Central memory CD8-positive, alpha-beta T cell (primary cell): ENCODE data around the gene FDXACB1.
"Not testable (repeated sequence)": the region's sequence is repeated elsewhere in the genome, so short reads cannot be mapped to it uniquely, and the experiment has no call there.

Experiments
- ATAC-seq: fragments of 150-1000 bp; cut with Tn5 transposase; replicated peaks from 2 replicates; pipeline ENCODE4 v1.10.0; 2022; ENCODE audit warnings: mild to moderate bottlenecking, moderate FRiP score, moderate number of reproducible peaks; ENCODE audit not compliant: poor library complexity, severe bottlenecking; ENCODE audit errors: extremely low read depth
- DNase-seq, 2 donors: peaks; one replicate each; pipeline ENCODE4 v3.0.0; 2021; ENCODE audit warnings: low spot score in 2 of 2
- H3K27ac Mint-ChIP-seq: one replicate; pipeline ENCODE4 v1.8.0; 2022; ENCODE audit warnings: low read depth, mild to moderate bottlenecking, moderate library complexity, mixed read lengths
- H3K27me3 Mint-ChIP-seq: one replicate; pipeline ENCODE4 v1.8.0; 2022; ENCODE audit warnings: mixed read lengths
- H3K36me3 Mint-ChIP-seq: one replicate; pipeline ENCODE4 v1.8.0; 2022; ENCODE audit warnings: mild to moderate bottlenecking, moderate library complexity, mixed read lengths; ENCODE audit not compliant: insufficient read depth
- H3K4me1 Mint-ChIP-seq: one replicate; pipeline ENCODE4 v1.8.0; 2022; ENCODE audit warnings: mixed read lengths
- H3K4me3 Mint-ChIP-seq: one replicate; pipeline ENCODE4 v1.8.0; 2022; ENCODE audit warnings: mild to moderate bottlenecking, moderate library complexity, mixed read lengths
- H3K9me3 Mint-ChIP-seq: one replicate; pipeline ENCODE4 v1.8.0; 2022; ENCODE audit warnings: mixed read lengths

Gene FDXACB1

DNA sequence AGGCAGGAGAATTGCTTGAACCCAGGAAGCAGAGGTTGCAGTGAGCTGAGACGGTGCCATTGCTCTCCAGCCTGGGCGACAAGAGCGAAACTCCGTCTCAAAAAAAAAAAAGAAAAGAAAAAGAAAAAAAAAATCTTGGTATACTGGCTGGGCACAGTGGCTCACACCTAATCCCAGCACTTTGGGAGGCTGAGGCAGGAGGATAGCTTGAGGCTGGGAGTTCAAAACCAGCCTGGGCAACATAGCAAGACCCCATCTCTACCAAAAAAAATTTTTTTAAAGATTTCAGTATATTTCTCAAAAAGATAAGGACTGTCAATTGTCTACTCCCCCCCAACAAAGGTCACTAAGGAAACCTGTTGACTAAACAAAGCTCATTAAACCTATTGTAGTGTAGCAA is 6.1 kb upstream of the FDXACB1 start:
- not testable (repeated sequence) for H3K27me3 Mint-ChIP-seq, H3K4me3 Mint-ChIP-seq, H3K36me3 Mint-ChIP-seq

DNA sequence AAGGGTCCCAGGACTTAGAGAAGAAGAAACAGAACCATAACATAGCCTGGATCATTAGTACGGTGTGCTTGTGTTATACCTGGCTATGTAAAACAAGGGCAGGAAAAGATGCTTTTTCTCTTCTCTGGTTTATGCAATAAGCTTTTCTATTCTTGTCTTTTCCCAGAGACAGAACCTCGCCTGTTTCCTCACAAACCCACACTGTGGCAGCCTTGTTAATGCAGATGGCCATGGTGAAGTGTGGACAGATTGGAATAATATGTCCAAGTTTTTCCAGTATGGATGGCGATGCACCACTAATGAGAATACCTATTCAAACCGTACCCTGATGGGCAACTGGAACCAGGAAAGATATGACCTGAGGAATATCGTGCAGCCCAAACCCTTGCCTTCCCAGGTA is 3.2 kb upstream of the FDXACB1 start:
- Mint-ChIP-seq H3K27me3 (no peaks in the 10 kb centered on the region), H3K4me1 (peaks cover 15% of the 10 kb centered on the region), H3K4me3 (no peak overlapping the region), H3K27ac (no peak overlapping the region), H3K9me3 (peaks cover 6% of the 10 kb centered on the region), H3K36me3 (peaks cover 17% of the 10 kb centered on the region)
- no peak for DNase-seq
- ATAC-seq = no peak

More for the DNA sequence above, 6.1 kb upstream of the FDXACB1 start:
- DNase-seq, ATAC-seq, H3K4me1 Mint-ChIP-seq, H3K27ac Mint-ChIP-seq, H3K9me3 Mint-ChIP-seq: not testable (repeated sequence)

DNA sequence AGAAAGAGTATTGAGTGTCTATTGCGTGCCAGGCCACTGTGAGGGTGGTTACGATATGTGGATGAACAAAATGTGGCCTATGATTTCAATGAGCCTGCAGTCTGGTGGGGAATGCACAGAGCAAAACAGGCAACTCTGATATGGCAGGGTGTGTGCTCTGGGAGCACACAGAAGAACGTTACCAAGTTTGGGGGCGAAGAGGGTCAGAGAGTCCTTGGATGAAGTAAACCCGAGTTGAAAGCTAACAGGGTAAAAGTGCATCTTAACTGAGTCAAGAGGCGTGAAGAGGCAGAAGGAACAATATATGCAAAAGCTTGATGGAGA is 634 bp upstream of the FDXACB1 start:
- DNase-seq (no peak), ATAC-seq (no peak)
- Mint-ChIP-seq H3K4me3 (peak overlapping the region; percentile 81), H3K27ac (peak overlapping the region; percentile 99), H3K9me3 (peaks cover 6% of the 10 kb centered on the region), H3K36me3 (peaks cover 21% of the 10 kb centered on the region), H3K27me3 (no peaks in the 10 kb centered on the region), H3K4me1 (peaks cover 15% of the 10 kb centered on the region)

DNA sequence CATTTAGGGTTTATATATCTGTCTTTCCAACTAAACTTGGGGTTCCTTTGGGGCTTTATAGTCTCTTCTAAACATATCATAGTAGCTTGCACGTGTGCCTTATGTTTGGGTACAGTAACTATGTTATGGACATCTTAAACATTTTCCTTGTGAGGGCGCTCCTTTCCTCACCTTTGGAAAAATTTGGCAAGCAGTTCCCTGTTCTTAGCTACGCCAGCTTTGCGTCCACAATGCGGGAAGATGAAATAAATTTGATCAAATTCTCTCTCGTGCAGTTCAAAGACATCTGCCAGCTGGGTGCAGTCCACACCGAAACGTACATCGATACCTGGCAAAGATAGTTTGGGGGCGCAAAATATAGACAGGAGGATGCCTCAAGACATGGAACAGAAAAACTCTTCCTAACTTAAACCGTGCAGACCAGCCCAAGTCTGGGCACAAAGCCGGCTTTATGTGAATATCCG is 548 bp downstream of the FDXACB1 start:
- Mint-ChIP-seq H3K4me3 (peak overlapping the region; percentile 81), H3K36me3 (peaks cover 20% of the 10 kb centered on the region), H3K9me3 (peaks cover 6% of the 10 kb centered on the region), H3K4me1 (peaks cover 15% of the 10 kb centered on the region), H3K27ac (peak overlapping the region; percentile 99), H3K27me3 (no peaks in the 10 kb centered on the region)
- ATAC-seq (peak; percentile 2), DNase-seq (no peak)

DNA sequence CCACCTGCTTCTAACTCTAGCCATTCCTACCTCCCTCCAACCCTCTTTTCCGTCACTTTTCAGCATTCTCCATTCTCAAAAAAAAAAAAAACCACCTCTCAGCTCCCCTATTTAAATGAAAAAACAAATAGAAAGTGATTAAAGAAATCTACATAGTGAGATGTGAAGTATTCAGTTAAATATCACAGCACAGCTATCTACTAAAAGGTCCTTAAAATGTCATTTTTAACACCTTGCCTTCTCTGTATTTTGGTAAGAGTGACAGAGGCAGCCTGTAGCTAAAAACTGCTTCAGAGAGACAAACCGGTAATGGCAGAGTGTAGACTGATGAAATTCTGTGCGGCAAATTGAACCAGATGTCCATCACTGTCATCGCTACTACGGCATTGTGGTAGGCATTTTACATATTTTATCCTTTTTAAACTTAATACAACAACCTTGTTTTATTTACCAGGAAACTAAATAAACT is 7.2 kb downstream of the FDXACB1 start:
- DNase-seq = no peak
- H3K4me1 Mint-ChIP-seq = peaks cover 26% of the 10 kb centered on the region
- H3K27me3 Mint-ChIP-seq = no peaks in the 10 kb centered on the region
- no peak for ATAC-seq
- H3K4me3 Mint-ChIP-seq = peak overlapping the region; percentile 82
- no peaks in the 10 kb centered on the region for H3K9me3 Mint-ChIP-seq
- H3K36me3 Mint-ChIP-seq = peaks cover 26% of the 10 kb centered on the region
- peak overlapping the region; percentile 96 for H3K27ac Mint-ChIP-seq

DNA sequence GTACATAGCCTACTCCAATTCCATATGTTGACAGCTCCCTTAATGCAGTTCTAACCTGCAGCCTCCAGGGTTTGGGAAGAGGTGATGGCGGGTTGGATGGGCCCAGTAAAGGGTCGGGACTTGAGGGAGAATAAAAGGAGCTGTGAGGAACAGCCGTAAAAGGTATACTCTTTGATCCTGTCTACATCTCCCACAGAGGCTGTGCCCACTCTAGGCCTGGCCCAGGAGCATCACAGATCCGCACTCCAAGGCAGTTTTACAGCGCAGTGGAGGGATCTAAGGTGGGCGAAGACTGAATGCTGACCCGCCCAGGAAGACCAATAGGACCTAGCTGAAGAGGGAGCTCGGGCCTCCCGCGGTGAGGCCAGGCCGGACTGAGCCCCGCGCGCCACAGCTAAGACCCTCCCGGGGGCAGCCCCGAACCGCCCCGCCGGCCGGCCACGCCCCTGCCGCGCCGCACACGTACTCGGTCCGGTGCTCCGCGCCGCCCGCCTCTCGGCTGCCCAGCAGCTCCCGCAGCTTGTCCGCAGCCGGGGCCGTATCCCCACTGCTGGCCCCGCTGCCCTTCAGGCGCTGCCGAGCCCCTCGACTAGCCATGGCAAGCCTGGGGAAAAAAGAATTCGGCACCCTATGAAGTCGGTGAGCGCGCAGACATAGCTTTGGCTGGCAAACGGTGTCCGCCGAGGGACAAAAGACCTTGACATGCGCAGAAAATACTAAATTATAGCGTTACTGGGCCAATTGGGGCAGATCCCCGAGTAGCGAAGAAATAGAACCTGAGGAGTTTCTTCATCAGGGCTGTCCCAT is 7.9 kb downstream of the FDXACB1 start, which contains the start of gene ALG9:
Gene ALG9 (minus strand): TSS at position 696 of the 807 bp plus-strand sequence. CDS start 99 bp downstream, at position 597.
- Mint-ChIP-seq H3K9me3 (no peaks in the 10 kb centered on the region), H3K36me3 (peaks cover 32% of the 10 kb centered on the region), H3K4me3 (peak within 1 kb of the TSS; percentile 82), H3K27ac (peak within 1 kb of the TSS; percentile 96), H3K4me1 (peaks cover 26% of the 10 kb centered on the region), H3K27me3 (no peaks in the 10 kb centered on the region)
- DNase-seq (peak; percentile 82 to 89), ATAC-seq (peak; percentile 87)

DNA sequence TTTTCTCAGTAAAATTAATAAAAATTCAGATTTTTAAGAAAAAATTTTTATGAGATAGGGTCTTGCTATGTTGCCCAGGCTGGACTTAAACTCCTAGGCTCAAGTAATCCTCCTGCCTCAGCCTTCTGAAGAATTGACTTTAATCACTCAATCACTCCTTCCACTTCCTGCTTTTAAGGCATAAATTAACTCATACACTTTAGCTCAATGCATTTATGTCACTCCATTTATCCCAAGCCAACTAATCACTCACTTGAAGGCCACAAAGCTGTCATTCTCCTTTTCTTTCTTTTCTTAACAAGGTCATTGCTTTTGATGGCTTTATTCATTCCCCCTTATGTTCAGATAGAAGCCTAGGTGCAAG is 8.5 kb downstream of the FDXACB1 start:
- peaks cover 35% of the 10 kb centered on the region for H3K36me3 Mint-ChIP-seq

DNA sequence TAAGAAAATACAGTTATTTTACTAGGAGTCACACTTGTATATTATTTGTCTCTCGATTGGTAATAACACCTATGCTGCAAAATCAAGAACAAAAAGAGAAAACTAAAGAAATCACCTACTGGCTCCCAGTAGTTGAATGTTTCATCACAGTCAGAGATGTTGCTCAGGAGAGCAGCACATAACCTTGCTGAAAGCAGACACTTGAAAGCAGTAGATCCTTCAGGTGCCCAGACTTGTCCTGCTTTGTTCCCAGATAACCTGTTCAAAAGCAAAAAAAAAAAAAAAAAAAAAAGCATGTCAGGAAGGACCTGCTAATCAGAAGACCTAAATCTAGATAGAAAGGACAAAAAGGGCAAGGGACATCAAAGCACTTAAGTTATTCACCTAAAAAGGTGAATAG is 8.9 kb downstream of the FDXACB1 start:
- DNase-seq (no peak), ATAC-seq (no peak)
- no peaks in the 10 kb centered on the region for H3K9me3 Mint-ChIP-seq
- H3K4me1 Mint-ChIP-seq = peaks cover 26% of the 10 kb centered on the region
- peak overlapping the region; percentile 82 for H3K4me3 Mint-ChIP-seq
- no peak overlapping the region for H3K27ac Mint-ChIP-seq
- H3K27me3 Mint-ChIP-seq = no peaks in the 10 kb centered on the region
- H3K36me3 Mint-ChIP-seq = peaks cover 35% of the 10 kb centered on the region

More for the DNA sequence above, 8.5 kb downstream of the FDXACB1 start:
- no peak for DNase-seq
- H3K27ac Mint-ChIP-seq = peak overlapping the region; percentile 96
- H3K27me3 Mint-ChIP-seq = no peaks in the 10 kb centered on the region
- H3K4me3 Mint-ChIP-seq = peak overlapping the region; percentile 82
- peaks cover 26% of the 10 kb centered on the region for H3K4me1 Mint-ChIP-seq
- no peaks in the 10 kb centered on the region for H3K9me3 Mint-ChIP-seq
- no peak for ATAC-seq

DNA sequence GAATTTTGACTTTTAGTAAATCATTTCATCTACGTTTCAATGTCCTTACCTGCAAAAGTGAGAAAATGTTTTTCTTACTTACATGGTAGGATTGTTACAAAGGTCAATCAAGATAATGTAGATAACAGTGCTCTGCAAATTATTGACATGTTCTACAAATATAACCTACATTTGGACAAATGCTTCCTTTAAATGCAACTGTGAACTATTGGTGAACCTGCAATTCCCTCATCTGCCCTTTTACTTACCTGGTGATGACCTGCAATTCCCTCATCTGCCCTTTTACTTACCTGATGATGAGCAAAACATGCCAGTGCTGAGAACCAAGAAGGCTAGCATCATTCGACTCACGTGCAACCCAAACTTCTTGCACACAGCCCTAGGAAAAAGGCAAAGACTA is 18.7 kb downstream of the FDXACB1 start:
- Mint-ChIP-seq H3K36me3 (peaks cover 48% of the 10 kb centered on the region), H3K9me3 (no peaks in the 10 kb centered on the region), H3K4me3 (no peak overlapping the region), H3K27ac (no peak overlapping the region), H3K27me3 (no peaks in the 10 kb centered on the region), H3K4me1 (no peaks in the 10 kb centered on the region)
- DNase-seq (no peak), ATAC-seq (no peak)

DNA sequence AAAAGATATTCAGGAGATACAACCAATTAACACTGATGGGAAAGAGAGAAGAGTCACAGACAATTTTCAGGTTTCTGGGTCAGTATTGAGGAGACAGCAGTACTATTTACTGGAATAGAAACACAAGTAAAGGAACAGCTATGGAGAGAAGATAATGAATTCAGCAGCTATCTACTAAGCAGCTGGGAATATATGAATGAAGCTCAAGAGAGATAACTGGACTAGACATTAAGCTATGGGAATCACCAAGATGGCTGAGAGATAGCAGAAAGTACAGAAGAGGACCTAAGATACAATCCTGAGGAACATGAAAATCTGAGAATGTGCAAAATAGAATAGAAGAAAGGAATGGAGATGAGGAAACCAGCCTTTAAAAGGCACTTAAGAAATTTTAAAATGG is 23.5 kb downstream of the FDXACB1 start:
- Mint-ChIP-seq H3K27ac (no peak overlapping the region), H3K27me3 (no peaks in the 10 kb centered on the region), H3K9me3 (no peaks in the 10 kb centered on the region), H3K36me3 (peaks cover 37% of the 10 kb centered on the region), H3K4me3 (no peak overlapping the region), H3K4me1 (no peaks in the 10 kb centered on the region)
- ATAC-seq = no peak
- no peak for DNase-seq

DNA sequence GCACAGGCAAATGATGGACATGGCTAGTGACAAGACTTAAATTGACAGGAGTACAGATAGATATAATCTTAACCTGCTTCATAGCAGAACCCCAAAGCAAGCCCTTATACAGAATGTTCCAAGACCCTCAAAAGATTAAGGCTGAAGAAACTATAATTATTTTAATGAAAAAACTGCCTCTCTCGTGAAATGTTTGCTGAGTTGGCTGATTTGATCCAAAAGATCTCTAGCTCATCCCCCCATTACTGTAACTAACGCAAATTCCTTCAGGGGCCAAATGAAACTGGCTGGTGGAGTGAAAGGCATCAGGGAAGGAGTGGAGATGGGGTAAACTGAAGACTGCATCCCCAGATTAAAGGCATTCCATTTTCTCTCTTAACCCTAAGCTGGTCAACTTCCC is 26.9 kb downstream of the FDXACB1 start:
- peaks cover 47% of the 10 kb centered on the region for H3K36me3 Mint-ChIP-seq
- H3K4me1 Mint-ChIP-seq = no peaks in the 10 kb centered on the region
- H3K27ac Mint-ChIP-seq = no peak overlapping the region
- DNase-seq (no peak), ATAC-seq (no peak)
- no peaks in the 10 kb centered on the region for H3K27me3 Mint-ChIP-seq
- no peak overlapping the region for H3K4me3 Mint-ChIP-seq
- H3K9me3 Mint-ChIP-seq = no peaks in the 10 kb centered on the region

DNA sequence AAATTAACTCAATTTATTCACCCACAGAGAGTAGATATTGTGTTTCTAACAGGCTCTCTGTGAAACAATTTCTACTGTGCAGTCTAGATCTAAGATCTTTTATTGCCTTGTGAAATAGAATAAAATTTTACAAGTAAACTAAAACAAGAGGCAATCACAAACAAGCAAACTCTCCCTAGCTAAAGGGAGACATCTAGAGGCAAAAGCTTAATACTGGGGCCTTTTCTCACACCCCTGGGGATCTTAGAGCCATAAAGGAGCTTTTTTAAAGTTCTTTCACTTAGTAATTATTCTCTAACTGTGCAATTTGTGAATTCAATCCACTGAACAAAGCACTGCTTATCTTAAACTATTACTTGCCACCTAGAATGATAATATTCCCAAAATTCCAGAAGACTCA is 27.3 kb downstream of the FDXACB1 start:
- no peaks in the 10 kb centered on the region for H3K27me3 Mint-ChIP-seq
- no peaks in the 10 kb centered on the region for H3K9me3 Mint-ChIP-seq
- H3K4me3 Mint-ChIP-seq = no peak overlapping the region
- ATAC-seq (no peak), DNase-seq (no peak)
- peaks cover 47% of the 10 kb centered on the region for H3K36me3 Mint-ChIP-seq
- no peaks in the 10 kb centered on the region for H3K4me1 Mint-ChIP-seq
- no peak overlapping the region for H3K27ac Mint-ChIP-seq

DNA sequence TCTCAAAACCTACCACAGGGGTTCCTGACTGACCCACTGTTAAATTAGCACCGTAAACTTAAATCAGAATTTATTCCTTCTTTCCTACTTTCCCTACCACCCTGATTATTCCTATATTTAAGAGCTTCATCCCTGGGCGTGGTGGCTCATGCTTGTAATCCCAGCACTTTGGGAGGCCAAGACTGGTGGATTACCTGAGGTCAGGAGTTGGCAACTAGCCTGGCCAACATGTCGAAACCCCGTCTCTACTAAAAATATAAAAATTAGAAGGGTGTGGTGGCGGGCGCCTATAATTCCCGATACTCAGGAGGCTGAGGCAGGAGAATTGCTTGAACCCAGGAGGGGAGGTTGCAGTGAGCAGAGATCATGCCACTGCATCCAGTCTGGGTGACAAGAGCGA is 27.9 kb downstream of the FDXACB1 start:
- ATAC-seq (no peak), DNase-seq (no peak)
- Mint-ChIP-seq H3K27ac (no peak overlapping the region), H3K4me1 (no peaks in the 10 kb centered on the region), H3K27me3 (no peaks in the 10 kb centered on the region), H3K4me3 (no peak overlapping the region), H3K36me3 (peaks cover 50% of the 10 kb centered on the region), H3K9me3 (no peaks in the 10 kb centered on the region)
